NT2/D1 (cell line): Measurements from ENCODE around the gene CSNK1G1.

Experiments
- SUZ12 ChIP-seq: IDR thresholded peaks from 2 replicates; pipeline ENCODE4 v1.6.1; 2011; ENCODE audit not compliant: insufficient read length, insufficient read depth; ENCODE audit errors: extremely low read depth
- YY1 ChIP-seq: IDR thresholded peaks from 2 replicates; pipeline ENCODE4 v1.6.1; 2011; ENCODE audit not compliant: insufficient read length, insufficient read depth
- ZNF274 ChIP-seq: IDR thresholded peaks from 2 replicates; pipeline ENCODE4 v1.6.1; 2011; ENCODE audit warnings: mild to moderate bottlenecking, low read depth, low read length

DNA sequence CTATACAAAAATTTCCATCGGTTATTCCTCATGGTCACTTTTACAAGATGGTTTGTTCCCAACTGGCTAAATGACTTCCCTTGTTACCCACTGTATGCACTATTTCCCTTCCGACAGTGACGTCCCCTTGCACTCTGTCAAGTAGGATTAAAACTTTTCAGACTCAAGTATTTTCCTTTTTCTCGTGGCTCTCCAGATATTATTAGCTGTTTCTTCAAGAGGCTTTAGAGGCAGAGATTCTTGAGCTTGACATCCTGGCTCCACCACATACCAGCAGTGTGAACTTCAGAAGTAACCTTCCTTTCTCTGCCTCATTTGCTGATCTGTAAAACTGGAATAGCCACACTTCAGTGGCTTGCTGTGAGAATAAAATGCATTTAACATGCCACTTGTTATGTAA, 14.0 kb downstream of the CSNK1G1 start:
- TF ChIP-seq ZNF274 (no peak), YY1 (no peak), SUZ12 (no peak)
